HS-27A (cell line): Measurements from ENCODE around the gene AHNAK2.
"Not testable (repeated sequence)": the region's sequence is repeated elsewhere in the genome, so short reads cannot be mapped to it uniquely, and the experiment has no call there.

ENCODE experiments used
- DNase-seq: peaks from one replicate; pipeline ENCODE4 v3.0.0-alpha.2; 2012; ENCODE audit warnings: low read depth, missing footprints

AHNAK2 gene

GRCh38 chr14:104977681-104978653 lies at the start of gene AHNAK2:
Gene AHNAK2, minus strand, starts transcription at chr14:104978374. Its CDS starts 137 bp downstream, at chr14:104978237.
- no peak for DNase-seq

GRCh38 chr14:105027718-105028117 lies 49.5 kb upstream of the AHNAK2 start:
- DNase-seq: not testable (repeated sequence)

- no peak for DNase-seq
Measured at GRCh38 chr14:105026802-105027563, 48.8 kb upstream of the AHNAK2 start.

- DNase-seq: no peak
Measured at GRCh38 chr14:105026033-105026785, 48.0 kb upstream of the AHNAK2 start.

- no peak for DNase-seq
Measured at GRCh38 chr14:105025429-105025828, 47.3 kb upstream of the AHNAK2 start.

GRCh38 chr14:105023791-105024480 lies 45.8 kb upstream of the AHNAK2 start:
- DNase-seq: no peak

GRCh38 chr14:105023144-105023543 lies 45.0 kb upstream of the AHNAK2 start:
- no peak for DNase-seq

GRCh38 chr14:105022276-105022670 lies 44.1 kb upstream of the AHNAK2 start:
- no peak for DNase-seq

- no peak for DNase-seq
Measured at GRCh38 chr14:105021656-105022275, 43.6 kb upstream of the AHNAK2 start.

GRCh38 chr14:105020815-105021655 lies 42.9 kb upstream of the AHNAK2 start, which contains the start of gene CDCA4:
Gene CDCA4, minus strand, starts transcription at chr14:105021083. Its CDS starts 9,154 bp downstream, at chr14:105011929.
- DNase-seq: peak; percentile 83

GRCh38 chr14:105019861-105020814 lies 42.0 kb upstream of the AHNAK2 start:
- DNase-seq: no peak

- DNase-seq: no peak
Measured at GRCh38 chr14:105018414-105018813, 40.2 kb upstream of the AHNAK2 start.

- no peak for DNase-seq
Measured at GRCh38 chr14:105015905-105016304, 37.7 kb upstream of the AHNAK2 start.

GRCh38 chr14:105015242-105015641 lies 37.1 kb upstream of the AHNAK2 start:
- DNase-seq: no peak

- DNase-seq: no peak
Measured at GRCh38 chr14:105014631-105015030, 36.5 kb upstream of the AHNAK2 start.

GRCh38 chr14:105014032-105014431 lies 35.9 kb upstream of the AHNAK2 start:
- no peak for DNase-seq

GRCh38 chr14:105013150-105013785 lies 35.1 kb upstream of the AHNAK2 start:
- DNase-seq: no peak
